ENCODE results near the gene SLC2A5.
"Not testable (repeated sequence)": the region's sequence is repeated elsewhere in the genome, so short reads cannot be mapped to it uniquely, and the experiment has no call there.

Gene SLC2A5, protein sequence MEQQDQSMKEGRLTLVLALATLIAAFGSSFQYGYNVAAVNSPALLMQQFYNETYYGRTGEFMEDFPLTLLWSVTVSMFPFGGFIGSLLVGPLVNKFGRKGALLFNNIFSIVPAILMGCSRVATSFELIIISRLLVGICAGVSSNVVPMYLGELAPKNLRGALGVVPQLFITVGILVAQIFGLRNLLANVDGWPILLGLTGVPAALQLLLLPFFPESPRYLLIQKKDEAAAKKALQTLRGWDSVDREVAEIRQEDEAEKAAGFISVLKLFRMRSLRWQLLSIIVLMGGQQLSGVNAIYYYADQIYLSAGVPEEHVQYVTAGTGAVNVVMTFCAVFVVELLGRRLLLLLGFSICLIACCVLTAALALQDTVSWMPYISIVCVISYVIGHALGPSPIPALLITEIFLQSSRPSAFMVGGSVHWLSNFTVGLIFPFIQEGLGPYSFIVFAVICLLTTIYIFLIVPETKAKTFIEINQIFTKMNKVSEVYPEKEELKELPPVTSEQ

GRCh38 chr1:9069326-9070100, at the start of gene SLC2A5:
Gene SLC2A5 (minus strand): TSS chr1:9069635. CDS start chr1:9069536, 99 bp downstream.
- peak; percentile 40 to 48 for DNase-seq

DNA sequence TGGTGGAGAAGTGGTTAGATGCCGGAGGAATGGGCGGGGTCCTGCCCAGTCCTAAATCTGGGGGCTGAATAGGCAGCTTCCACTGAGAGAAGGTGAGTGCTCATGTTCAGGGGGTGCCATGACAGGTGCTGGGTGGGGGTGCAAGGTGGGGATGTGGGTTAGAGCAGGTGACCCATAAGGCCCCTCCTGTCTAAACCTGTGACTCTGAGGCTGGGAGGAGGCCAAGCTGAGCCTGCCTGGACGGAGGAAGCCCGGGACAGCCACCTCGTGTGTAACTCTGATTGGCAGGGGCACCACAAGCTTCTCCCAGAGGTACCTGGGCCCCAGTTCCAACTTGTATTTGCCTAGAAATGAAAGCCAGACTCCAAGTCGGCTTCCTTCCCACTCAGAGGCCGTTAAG, 48.8 kb upstream of the SLC2A5 start:
- DNase-seq = no peak

DNA sequence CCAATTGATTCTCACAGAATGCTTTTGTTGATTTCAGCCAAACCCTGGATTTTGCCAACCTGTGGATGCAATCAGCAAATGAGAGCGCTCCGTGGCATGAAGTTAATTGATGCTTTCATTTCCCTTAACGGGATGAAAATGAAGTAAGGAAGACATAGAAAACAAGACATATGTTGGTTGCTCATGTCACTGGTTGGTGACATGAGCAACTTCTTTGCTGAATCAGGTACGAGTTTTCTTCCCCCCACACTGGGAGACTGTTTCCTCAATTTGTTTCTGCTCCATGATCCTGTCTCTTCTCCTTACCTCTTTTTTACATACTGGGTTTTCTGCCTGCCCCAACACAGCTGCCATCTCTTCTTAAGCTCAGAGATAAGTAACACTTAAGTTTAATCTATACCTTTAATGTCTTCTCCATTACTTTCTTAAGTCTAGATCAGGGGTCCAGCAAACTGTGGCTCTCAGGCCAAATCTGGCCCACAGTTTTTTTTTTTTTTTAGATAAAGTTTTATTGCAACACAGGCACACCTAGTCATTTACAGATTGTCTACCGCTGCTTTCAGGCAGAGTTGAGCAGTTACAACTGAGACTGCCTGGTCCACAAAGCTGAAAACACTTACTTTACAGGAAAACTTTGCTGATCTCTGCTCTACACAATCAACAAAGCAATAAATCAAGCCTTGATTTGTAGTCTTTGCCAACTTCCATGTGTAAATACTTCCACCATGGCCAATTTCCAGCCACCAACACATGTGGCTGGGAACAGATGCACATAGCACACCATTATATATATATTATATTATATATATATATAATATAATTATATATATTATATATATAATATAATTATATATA, 46.1 kb upstream of the SLC2A5 start:
- DNase-seq = no peak

- no peak for DNase-seq
Measured at GRCh38 chr1:9112961-9113880, 43.8 kb upstream of the SLC2A5 start.

DNA sequence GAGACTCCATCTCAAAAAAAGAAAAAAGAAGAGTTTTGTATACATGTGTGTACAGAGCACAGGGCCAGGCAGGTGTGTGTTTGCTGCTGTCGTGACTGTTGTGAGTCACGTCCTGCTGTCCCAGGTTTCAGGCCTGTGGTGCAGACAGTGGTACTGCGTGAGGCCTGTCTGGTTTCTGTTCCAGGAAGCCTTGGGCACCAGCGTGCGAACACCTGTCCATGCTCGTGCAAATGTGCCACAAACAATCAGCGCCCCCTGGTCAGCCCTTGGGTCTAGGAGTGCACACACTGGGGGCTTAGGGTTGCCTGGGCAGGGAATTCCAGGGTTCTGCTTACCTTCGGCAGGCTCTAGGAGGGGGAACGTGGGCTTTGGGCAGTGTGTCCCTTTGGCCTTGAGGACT, 42.5 kb upstream of the SLC2A5 start:
- no peak for DNase-seq

GRCh38 chr1:9111357-9111691, 41.9 kb upstream of the SLC2A5 start:
- DNase-seq = no peak

DNA sequence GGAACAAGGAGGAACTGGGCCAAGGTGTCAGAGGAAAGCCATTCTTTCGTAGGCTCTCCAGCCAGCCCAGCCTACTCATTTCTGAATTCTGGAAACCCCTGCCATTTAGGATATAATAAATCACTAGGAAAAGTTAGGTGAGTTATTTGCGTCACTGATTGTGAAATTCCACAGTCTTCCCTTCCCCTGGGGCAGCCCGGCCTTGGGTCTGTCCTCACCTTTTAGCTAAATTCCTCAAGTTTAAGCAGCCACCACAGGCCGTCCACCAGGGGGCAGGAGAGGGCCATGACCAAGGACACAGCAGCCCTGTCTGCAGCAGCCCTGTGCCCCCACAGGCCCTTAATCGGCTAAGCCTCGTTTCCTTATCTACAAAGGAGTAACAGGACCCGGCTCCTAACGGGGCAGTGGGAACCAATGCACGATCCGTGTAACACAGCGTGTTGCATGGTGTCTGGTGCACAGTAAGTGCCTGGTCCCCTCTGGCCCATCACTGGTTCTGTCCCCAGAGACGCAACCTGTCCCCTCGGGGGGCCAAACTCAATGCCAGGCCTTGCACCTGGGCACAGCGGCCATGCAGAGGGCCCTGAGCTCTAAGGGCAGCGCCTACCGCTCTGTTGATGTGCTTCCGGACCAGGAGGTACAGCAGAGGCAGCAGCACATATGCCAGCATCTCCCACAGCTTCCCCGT, 41.4 kb upstream of the SLC2A5 start:
- peak; percentile 24 to 71 for DNase-seq

DNA sequence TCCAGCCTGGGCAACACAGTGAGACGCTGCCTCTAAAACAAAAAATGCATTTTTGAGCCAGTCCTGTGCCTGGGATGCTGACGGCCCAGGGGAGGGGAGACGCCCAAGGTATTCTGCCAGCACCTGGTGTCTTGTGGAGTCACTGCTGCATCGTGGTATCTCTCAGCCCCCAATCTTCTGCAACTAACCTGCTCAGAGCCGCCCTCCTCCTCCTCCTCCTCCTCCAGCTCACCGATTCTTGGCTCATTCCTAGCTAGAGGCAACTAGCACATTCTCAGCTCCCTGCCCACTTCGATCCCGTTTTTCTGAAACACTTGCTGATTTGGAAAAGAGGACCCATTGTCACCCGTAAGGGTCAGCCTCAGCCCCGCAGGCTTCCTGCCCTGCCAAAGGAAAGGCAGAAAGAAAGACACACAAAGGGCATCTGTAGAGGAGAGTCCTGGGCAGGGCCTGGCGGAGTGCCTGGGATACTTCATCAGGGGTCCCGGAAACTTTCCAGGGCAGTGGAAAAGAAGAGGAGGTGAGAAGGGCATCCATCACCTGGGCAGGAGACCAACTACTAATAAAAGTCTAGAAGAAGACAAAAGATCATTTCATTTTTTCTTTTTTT, 38.7 kb upstream of the SLC2A5 start:
- DNase-seq = no peak

GRCh38 chr1:9107136-9107535, 37.7 kb upstream of the SLC2A5 start:
- no peak for DNase-seq

DNA sequence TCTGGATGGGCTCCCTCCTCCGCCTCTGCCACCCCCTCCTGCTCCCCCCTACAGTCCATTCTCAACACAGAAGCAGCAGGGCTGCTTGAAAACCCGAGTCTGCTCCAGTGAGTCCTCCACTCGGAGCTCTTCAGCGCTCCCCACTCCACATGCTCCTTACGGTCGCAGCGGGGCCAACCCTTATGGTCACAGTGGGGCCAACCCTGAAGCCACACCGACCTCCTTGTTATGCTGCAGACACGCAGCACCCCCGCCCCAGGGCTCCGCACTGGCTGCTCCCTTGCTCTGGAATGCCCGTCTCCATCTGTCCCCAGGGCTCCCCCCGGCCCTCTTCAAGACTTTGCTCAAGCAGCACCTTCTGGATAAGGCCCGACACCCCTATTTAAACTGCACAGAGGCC, 36.9 kb upstream of the SLC2A5 start:
- no peak for DNase-seq

GRCh38 chr1:9105336-9105867, 36.0 kb upstream of the SLC2A5 start:
- DNase-seq = no peak

DNA sequence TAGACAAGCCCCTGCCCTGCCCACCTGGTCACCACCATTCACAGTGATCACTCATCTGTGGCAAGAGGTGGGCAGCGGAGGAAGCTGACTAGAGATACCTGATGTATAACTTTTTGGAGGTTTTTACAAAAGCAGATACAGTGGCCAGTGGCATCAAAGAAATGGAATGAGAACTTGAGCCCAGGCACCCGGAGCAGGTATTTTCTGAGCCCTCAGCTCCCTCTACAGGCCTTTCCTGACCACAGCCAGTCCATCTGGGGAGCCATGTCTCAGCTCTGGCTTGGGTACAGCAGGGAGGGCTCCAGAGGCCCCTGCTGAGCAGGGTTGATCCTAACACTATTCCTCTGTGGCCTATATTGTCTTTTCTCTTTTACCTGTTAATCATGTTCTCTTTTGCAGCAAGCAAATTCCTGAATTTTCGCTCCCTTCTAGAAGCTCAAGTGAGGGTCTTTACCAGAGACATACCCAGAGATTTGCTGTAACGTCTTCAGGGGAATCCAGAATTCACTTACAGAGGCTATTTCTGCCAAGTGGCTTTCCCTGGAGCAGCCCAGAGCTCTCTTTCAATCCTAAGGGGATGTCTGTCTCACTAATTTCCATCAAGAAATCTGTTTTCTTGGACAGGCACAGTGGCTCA, 32.2 kb upstream of the SLC2A5 start:
- DNase-seq = peak; percentile 13 to 16

DNA sequence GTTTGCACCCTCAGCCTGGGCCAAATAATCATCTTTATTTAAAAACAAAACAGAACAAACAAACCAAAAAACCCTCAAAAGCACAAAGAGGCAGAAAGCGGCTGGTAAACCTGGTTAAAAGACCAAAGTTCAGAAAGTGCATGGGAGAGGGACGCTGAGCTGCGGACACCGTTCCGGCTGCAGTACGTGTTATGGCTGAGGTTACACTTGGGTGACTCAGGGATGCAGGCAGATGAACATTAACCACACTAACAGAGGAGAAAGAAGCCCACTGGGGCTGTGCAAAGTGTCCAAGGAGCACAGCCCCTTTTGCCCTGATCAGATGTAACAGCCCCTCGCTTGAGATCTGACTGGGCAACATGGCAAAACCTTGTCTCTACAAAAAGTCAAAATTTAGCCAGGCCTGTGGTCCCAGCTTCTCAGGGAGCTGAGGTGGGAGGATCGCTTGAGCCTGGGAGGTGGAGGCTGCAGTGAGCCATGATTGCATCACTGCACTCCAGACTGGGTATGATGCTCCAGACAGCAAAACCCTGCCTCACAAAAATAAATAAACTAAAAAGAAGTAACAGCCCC, 31.1 kb upstream of the SLC2A5 start:
- no peak for DNase-seq

GRCh38 chr1:9099555-9099954, 30.1 kb upstream of the SLC2A5 start:
- DNase-seq = no peak

DNA sequence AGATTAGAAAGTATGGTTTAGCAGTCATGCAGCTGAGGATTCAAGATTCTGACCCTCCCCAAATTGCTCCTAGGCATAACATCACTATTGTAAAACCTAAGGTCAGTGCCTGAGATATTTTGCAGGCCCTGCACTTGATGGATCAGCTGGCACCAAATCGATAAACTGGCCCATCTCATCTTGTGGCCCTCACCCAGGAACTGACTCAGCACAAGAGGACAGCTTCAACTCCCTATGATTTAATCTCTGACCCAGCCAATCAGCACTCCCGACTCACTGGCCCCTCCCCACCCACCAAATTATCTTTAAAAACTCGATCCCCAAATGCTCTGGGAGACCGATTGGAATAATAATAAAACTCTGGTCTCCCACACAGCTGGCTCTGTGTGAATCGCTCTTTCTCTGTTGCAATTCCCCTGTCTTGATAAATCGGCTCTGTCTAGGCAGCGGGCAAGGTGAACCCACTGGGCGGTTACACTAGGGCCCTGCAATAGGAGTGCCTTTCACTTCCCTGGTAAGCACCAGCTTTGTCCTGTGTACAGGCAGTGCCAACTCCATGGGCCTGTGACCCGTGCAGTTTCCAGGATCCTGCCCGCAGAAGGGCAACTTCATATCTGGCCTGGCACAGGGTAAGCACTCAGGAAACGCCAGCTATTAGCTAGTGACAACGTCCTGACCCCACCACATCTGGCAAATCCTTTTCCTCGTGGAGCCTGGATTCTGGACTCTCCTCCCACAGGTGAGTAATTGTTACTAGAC, 28.7 kb upstream of the SLC2A5 start:
- DNase-seq = no peak

DNA sequence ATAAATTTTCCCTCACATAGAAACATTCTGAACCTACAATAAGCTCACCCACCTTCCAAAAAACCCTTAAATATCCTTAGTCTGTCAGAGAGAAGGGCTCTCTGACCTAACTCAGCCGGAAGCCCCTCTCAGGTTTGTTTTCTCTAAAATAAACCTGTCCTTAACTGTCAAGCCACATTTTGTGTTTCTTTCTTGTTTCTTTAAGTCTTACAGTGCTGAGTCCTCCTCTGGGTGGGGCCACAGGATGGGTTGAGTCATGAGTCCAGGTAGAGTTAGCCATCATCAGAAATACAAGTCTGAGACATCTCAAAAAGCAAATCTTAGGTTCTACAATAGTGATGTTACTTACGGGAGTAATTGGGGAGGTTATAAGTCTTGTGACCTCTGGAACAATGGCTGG, 26.4 kb upstream of the SLC2A5 start:
- DNase-seq = no peak

DNA sequence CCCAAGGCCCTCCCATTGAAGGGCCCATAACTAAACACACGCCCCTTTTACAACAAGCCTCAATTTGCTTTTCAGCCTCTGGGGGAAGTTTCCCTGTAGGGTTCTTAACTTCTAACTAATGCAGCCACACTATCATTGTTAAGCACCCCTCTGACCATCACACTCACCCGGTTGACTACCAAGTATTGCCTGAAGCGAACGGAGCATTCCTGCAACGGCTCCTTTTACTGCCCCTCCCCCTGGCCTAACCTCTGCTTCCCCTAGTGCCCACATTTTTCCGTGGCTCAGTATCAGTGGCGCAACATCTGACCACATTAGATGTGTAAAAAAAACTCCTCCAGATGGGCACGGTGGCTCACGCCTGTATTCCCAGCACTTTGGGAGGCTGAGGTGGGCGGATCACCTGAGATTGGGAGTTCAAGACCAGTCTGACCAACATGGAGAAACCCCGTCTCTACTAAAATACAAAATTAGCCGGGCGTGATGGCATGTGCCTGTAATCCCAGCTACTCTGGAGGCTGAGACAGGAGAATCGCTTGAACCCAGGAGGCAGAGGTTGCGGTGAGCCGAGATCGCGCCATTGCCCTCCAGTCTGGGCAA, 24.7 kb upstream of the SLC2A5 start:
- not testable (repeated sequence) for DNase-seq

- DNase-seq = no peak
Measured at GRCh38 chr1:9093581-9093980, 24.1 kb upstream of the SLC2A5 start.

DNA sequence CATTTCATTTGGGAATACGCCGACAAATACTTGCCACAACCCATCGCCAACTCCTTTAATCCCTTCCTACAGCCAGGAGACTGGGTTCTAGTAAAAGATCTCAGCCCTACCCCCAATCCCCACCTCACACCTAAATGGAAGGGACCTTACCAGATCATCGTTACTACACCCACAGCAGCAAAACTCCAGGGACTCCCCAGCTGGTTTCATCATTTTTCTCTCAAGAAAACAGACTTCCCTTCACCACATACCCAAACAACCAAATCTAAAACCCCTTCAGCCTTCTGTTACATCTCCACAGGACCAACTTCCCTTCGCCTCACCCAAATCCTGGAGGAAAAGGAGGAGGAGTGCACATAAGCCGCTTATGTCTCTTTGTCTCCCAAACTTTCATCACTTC, 23.7 kb upstream of the SLC2A5 start:
- no peak for DNase-seq

All from hippocampal formation (tissue), 2 donors.